ENCODE measurements around the gene LYL1. TPM values are rescaled to one million over a fixed set of nuclear protein-coding genes. Genes with fewer than 3 reads are reported as not detected.

LYL1 gene
- total RNA-seq, 1 experiment from 2014 or later, result 0.63 TPM

DNA sequence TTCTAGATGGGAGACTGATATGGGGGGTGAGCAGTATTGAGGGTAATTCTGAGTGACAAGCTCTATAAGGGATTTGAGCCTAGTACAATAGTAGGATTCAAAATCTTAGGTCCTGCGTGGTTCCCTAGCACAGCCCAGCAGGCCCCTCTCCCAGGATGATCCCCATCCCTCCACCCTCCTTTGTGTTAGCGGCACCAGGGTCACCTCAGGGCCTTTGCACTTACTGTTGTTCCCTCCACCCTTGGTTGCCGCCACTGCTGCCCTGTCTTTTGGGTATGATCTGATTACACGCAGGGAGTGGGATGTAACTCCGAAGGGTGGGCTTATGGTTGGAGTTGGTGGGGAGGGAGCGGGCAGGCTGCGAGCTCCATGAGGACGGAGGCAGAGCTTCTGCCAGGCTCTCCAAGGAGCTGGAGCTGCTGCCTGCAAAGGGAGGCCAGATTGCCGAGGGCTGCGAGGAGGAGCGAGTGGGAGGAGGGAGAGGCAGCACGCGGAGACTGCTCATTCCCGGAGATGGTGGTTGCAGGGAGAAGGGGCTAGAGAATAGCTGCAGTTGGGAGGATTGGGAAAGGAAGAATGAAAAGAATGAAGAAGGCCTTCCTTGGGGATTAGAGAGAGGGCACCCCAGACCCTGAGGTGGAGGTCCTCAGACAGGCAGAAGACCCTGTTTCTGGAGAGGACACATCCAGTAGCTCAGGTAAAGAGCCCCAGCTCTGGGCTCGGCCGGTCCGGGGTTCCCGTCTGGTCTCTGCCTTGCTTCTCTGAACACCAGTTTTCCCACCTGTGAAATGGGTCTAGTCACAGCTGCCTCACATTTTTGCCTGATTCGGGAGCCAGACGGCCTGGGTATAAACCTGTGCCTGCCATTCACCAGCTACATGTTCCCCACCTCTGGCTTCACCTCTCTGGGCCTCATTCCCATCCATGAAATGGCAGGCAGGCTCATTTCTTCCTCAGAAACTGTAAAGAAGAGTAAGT is 20.6 kb upstream of the LYL1 start:
- Histone ChIP-seq H2BK20ac (ENCODE audit: low read depth, low read length, poor library complexity, severe bottlenecking) (no peak overlapping the region), H3K23me2 (ENCODE audit: insufficient read length, low read depth, low read length, poor library complexity, severe bottlenecking) (peaks cover 5% of the 10 kb centered on the region), H3K14ac (ENCODE audit: insufficient read depth, low read length) (no peak overlapping the region), H3K9ac (ENCODE audit: extremely low read depth, insufficient read length, low read length) (no peak overlapping the region), H3K9me3 (ENCODE audit: control insufficient read depth, low read depth, low read length) (no peaks in the 10 kb centered on the region), H4K91ac (ENCODE audit: insufficient read length, low read depth, low read length) (no peak overlapping the region), H3K18ac (ENCODE audit: insufficient read length, low read depth, low read length) (no peak overlapping the region), H2AK5ac (ENCODE audit: insufficient read length, low read length) (no peak overlapping the region), H3K79me1 (ENCODE audit: insufficient read depth, low read depth, low read length, poor library complexity, severe bottlenecking) (peaks cover 2% of the 10 kb centered on the region), H3K27ac (ENCODE audit: insufficient read length, low read depth, low read length) (no peak overlapping the region), H2BK5ac (ENCODE audit: insufficient read length, low read length) (no peak overlapping the region), H3K4me1 (ENCODE audit: insufficient read depth, low read length) (peaks cover 11% of the 10 kb centered on the region; the same call in 1 of the 2 replicates), H3K23ac (ENCODE audit: insufficient read length, low read depth, low read length) (no peak overlapping the region), H2AFZ (ENCODE audit: low read length) (no peak overlapping the region), H2BK120ac (ENCODE audit: low read depth, low read length, poor library complexity, severe bottlenecking) (no peak overlapping the region), H3T11ph (ENCODE audit: low read length) (no peak overlapping the region), H3K56ac (ENCODE audit: insufficient read length, low read depth, low read length) (no peak overlapping the region), H3K27me3 (ENCODE audit: insufficient read depth, low read length) (no peaks in the 10 kb centered on the region), H4K5ac (ENCODE audit: insufficient read length, low read depth, low read length) (no peak overlapping the region), H4K8ac (replicated peaks; ENCODE audit: insufficient read length, low read depth, low read length) (no peak overlapping the region), H3K4me2 (ENCODE audit: insufficient read depth, insufficient read length, low read length) (no peak overlapping the region), H3K4ac (ENCODE audit: low read depth, low read length) (no peak overlapping the region), H4K20me1 (ENCODE audit: control insufficient read depth, insufficient read depth, insufficient read length) (no peaks in the 10 kb centered on the region), H2BK15ac (ENCODE audit: low read depth, low read length) (no peak overlapping the region), H2BK12ac (ENCODE audit: insufficient read length, low read depth, low read length) (no peak overlapping the region), H3K79me2 (ENCODE audit: insufficient read depth, low read length) (peaks cover 70% of the 10 kb centered on the region)
- peaks cover 5 to 54% (median 36%) of the 10 kb centered on the region in 3 experiments; a peak in 5 of 7 replicates for H3K36me3 Mint-ChIP-seq (ENCODE audit: insufficient read depth in 1 of 3, low read depth in 3 of 3)
- H3K27me3 Mint-ChIP-seq (ENCODE audit: low read depth), result no peaks in the 10 kb centered on the region
- H3K4me1 Mint-ChIP-seq, result peaks cover 43 to 45% of the 10 kb centered on the region in 2 experiments
- H3K9me3 Mint-ChIP-seq, result no peaks in the 10 kb centered on the region
- H3K27ac Mint-ChIP-seq, result peak overlapping the region; percentile 41 to 83 (median 68); a peak in 4 of 7 replicates
- WGBS (ENCODE audit: extremely low coverage, insufficient read length, low lambda C conversion rate), result no CpG with 5 or more reads among the region's 20 CpGs
- H3K4me3 Mint-ChIP-seq, result no peak overlapping the region
- no peak for DNase-seq
- TF ChIP-seq, protein P1, sequence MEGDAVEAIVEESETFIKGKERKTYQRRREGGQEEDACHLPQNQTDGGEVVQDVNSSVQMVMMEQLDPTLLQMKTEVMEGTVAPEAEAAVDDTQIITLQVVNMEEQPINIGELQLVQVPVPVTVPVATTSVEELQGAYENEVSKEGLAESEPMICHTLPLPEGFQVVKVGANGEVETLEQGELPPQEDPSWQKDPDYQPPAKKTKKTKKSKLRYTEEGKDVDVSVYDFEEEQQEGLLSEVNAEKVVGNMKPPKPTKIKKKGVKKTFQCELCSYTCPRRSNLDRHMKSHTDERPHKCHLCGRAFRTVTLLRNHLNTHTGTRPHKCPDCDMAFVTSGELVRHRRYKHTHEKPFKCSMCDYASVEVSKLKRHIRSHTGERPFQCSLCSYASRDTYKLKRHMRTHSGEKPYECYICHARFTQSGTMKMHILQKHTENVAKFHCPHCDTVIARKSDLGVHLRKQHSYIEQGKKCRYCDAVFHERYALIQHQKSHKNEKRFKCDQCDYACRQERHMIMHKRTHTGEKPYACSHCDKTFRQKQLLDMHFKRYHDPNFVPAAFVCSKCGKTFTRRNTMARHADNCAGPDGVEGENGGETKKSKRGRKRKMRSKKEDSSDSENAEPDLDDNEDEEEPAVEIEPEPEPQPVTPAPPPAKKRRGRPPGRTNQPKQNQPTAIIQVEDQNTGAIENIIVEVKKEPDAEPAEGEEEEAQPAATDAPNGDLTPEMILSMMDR (conservative IDR thresholded peaks at IDR 0.05), result no peak

Measured in H9 (cell line).